ENCODE data around the gene MYH9. TPM values are rescaled to one million over a fixed set of nuclear protein-coding genes. Genes with fewer than 3 reads are reported as not detected.
A peak's percentile ranks its signal among the peaks of the same experiment; 100 is the strongest.

MYH9 gene
- total RNA-seq, 1 experiment from 2014 or later = 788 TPM

DNA sequence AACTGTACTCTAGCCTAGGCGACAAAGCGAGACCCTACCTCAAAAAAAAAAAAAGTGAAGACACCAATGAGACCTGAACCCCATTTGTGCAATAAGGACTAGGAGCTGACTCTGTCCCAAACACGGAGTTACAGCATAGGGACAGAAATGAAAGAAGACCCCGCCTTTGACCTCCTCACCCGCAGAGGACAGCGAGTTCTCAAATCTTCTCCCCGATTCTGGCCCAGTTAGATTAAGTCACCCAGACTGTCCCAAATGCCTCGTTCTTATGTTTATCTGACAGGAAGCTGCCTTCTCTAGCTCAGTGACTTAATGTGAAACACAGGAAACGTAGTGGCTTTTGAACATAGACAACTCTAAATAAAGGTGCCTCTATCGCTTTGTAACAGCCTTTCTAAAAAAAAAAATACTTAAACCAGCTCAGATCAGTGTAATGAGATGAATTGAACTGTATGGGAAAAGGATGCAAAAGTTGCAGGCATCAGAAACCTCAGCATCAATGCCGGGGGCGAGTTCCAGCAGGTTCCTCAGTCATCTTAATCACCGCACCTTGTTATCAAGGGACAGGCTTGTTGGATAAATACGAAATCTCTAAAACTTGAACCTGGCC lies 10.6 kb downstream of the MYH9 start:
- Histone ChIP-seq H3K27ac (ENCODE audit: low read length) (peak overlapping the region; percentile 63), H3K36me3 (ENCODE audit: control insufficient read depth, insufficient read depth, low read length) (no peaks in the 10 kb centered on the region; the same call in 1 of the 2 replicates), H3K4me3 (ENCODE audit: low read depth in 2 of 2, low read length in 2 of 2) (no peak overlapping the region), H3K4me1 (ENCODE audit: control insufficient read depth, insufficient read depth, low read length) (peaks cover 81% of the 10 kb centered on the region), H3K27me3 (ENCODE audit: control insufficient read depth, insufficient read depth, low read length) (no peaks in the 10 kb centered on the region), H3K9me3 (ENCODE audit: control insufficient read depth, insufficient read depth, low read depth, low read length) (no peaks in the 10 kb centered on the region)
- no TSS peak for BruUV-seq (replicated peaks)
- no peak for ATAC-seq
- TF ChIP-seq TCF7L2 (IDR thresholded peaks at IDR 0.05; ENCODE audit: low read depth, low read length) = no peak
- no peak for TF ChIP-seq POLR2AphosphoS5 (IDR thresholded peaks at IDR 0.05; ENCODE audit: low read depth, low read length)
- TF ChIP-seq, protein P1, sequence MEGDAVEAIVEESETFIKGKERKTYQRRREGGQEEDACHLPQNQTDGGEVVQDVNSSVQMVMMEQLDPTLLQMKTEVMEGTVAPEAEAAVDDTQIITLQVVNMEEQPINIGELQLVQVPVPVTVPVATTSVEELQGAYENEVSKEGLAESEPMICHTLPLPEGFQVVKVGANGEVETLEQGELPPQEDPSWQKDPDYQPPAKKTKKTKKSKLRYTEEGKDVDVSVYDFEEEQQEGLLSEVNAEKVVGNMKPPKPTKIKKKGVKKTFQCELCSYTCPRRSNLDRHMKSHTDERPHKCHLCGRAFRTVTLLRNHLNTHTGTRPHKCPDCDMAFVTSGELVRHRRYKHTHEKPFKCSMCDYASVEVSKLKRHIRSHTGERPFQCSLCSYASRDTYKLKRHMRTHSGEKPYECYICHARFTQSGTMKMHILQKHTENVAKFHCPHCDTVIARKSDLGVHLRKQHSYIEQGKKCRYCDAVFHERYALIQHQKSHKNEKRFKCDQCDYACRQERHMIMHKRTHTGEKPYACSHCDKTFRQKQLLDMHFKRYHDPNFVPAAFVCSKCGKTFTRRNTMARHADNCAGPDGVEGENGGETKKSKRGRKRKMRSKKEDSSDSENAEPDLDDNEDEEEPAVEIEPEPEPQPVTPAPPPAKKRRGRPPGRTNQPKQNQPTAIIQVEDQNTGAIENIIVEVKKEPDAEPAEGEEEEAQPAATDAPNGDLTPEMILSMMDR (IDR thresholded peaks at IDR 0.05) = no peak
- no peak for TF ChIP-seq REST (IDR thresholded peaks at IDR 0.05; ENCODE audit: insufficient read depth in 1 of 2, low read depth in 2 of 2, low read length in 1 of 2)
- no peak for TF ChIP-seq SIN3A (IDR thresholded peaks at IDR 0.05; ENCODE audit: borderline replicate concordance, insufficient read depth, low read depth, low read length)
- intact Hi-C loops (cut with micrococcal nuclease; ENCODE audit: unreplicated experiment) (no loop called here), in situ Hi-C loops (cut with HindIII; ENCODE audit: low pct_unique_long_range_greater_than_20kb, low sequenced_read_pairs) (no loop called here)
- ChIA-PET POLR2A (interaction anchor here (0.7 kb wide), 1 partner anchor 24 kb away, joined by 6 read pairs; no protein-coding TSS in a partner anchor), CTCF (no interaction called here)
- no peak for DNase-seq (ENCODE audit: low read depth, low spot score)

DNA sequence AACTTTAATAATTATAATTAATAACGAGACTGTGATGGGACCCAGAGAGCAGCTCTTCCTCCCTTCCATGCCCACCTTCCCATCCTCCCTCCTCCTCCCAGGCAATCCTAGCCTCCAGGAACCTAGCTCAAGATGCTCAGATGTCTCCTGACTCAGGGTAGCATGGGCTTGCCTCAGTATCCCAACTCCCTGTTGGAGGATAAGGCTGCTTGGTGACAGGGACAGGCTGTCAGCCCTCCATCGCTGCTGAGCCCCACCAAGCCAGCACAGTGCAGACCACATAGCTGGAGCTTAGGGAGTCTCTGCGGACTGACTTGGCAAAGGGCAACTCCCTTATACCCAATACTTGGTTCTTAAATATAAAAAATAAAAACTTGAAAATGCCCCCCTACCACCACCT lies 11.5 kb downstream of the MYH9 start:
- no peaks in the 10 kb centered on the region for H3K36me3 ChIP-seq (ENCODE audit: control insufficient read depth, insufficient read depth, low read length)
- H3K27me3 ChIP-seq (ENCODE audit: control insufficient read depth, insufficient read depth, low read length) = no peaks in the 10 kb centered on the region
- H3K27ac ChIP-seq (ENCODE audit: low read length) = peak overlapping the region; percentile 63
- CTCF ChIA-PET = no interaction called here
- intact Hi-C loops (cut with micrococcal nuclease; ENCODE audit: unreplicated experiment) (no loop called here), in situ Hi-C loops (cut with HindIII; ENCODE audit: low pct_unique_long_range_greater_than_20kb, low sequenced_read_pairs) (no loop called here)
- ATAC-seq (no peak), DNase-seq (ENCODE audit: low read depth, low spot score) (no peak)
- POLR2A ChIA-PET = interaction anchor here (0.6 kb wide), 1 partner anchor 115 kb away, joined by 3 read pairs; no protein-coding TSS in a partner anchor
- no peaks in the 10 kb centered on the region for H3K9me3 ChIP-seq (ENCODE audit: control insufficient read depth, insufficient read depth, low read depth, low read length)
- TF ChIP-seq TCF7L2 (IDR thresholded peaks at IDR 0.05; ENCODE audit: low read depth, low read length) (no peak), REST (IDR thresholded peaks at IDR 0.05; ENCODE audit: insufficient read depth in 1 of 2, low read depth in 2 of 2, low read length in 1 of 2) (no peak)
- H3K4me1 ChIP-seq (ENCODE audit: control insufficient read depth, insufficient read depth, low read length) = peaks cover 85% of the 10 kb centered on the region
- no peak overlapping the region for H3K4me3 ChIP-seq (ENCODE audit: low read depth in 2 of 2, low read length in 2 of 2)
- no TSS peak for BruUV-seq (replicated peaks)

Measured in Panc1 (cell line).